Loucy (cell line): ENCODE measurements around the gene EMC6.

Source experiments
- EZH2phosphoT487 ChIP-seq: fragments of 200-600 bp; IDR thresholded peaks from 2 replicates; pipeline ENCODE4 v1.6.1; 2018; ENCODE audit warnings: antibody characterized with exemption, mild to moderate bottlenecking, moderate library complexity, borderline replicate concordance
- TF ChIP-seq, protein P1 (sequence below): fragments of 200-600 bp; sonication (generic); conservative IDR thresholded peaks from 2 replicates; pipeline ENCODE4 v1.5.1; 2014; ENCODE audit warnings: mild to moderate bottlenecking, antibody characterized with exemption, low read length

GRCh38 chr17:3659541-3660111 lies 9.0 kb upstream of the EMC6 start:
- TF ChIP-seq, protein P1, sequence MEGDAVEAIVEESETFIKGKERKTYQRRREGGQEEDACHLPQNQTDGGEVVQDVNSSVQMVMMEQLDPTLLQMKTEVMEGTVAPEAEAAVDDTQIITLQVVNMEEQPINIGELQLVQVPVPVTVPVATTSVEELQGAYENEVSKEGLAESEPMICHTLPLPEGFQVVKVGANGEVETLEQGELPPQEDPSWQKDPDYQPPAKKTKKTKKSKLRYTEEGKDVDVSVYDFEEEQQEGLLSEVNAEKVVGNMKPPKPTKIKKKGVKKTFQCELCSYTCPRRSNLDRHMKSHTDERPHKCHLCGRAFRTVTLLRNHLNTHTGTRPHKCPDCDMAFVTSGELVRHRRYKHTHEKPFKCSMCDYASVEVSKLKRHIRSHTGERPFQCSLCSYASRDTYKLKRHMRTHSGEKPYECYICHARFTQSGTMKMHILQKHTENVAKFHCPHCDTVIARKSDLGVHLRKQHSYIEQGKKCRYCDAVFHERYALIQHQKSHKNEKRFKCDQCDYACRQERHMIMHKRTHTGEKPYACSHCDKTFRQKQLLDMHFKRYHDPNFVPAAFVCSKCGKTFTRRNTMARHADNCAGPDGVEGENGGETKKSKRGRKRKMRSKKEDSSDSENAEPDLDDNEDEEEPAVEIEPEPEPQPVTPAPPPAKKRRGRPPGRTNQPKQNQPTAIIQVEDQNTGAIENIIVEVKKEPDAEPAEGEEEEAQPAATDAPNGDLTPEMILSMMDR, result no peak
- no peak for TF ChIP-seq EZH2phosphoT487
